ENCODE measurements around the gene ZBTB16.

- no peak for TF ChIP-seq POLR2A (IDR thresholded peaks at IDR 0.05; ENCODE audit: low read depth, low read length)
- no peak for TF ChIP-seq CTCF (conservative IDR thresholded peaks at IDR 0.05; ENCODE audit: low read depth, low read length)
- no peak for TF ChIP-seq MXI1 (IDR thresholded peaks at IDR 0.05; ENCODE audit: borderline replicate concordance, low read depth, low read length)
- TF ChIP-seq CHD1 (IDR thresholded peaks at IDR 0.05; ENCODE audit: low read depth, low read length) = no peak
- no peak for TF ChIP-seq FOS (IDR thresholded peaks at IDR 0.05; ENCODE audit: low read depth, low read length)
- TF ChIP-seq RAD21 (IDR thresholded peaks at IDR 0.05; ENCODE audit: low read length) = no peak
- no peak for TF ChIP-seq CEBPB (IDR thresholded peaks at IDR 0.05; ENCODE audit: low read depth, low read length)
- TF ChIP-seq ELK1 (IDR thresholded peaks at IDR 0.05; ENCODE audit: borderline replicate concordance, low read depth, low read length) = no peak
- TF ChIP-seq SMC3 (IDR thresholded peaks at IDR 0.05; ENCODE audit: low read depth, low read length) = no peak
- no peak for TF ChIP-seq RCOR1 (IDR thresholded peaks at IDR 0.05; ENCODE audit: insufficient replicate concordance, low read length)
- no peak for TF ChIP-seq MAFK (IDR thresholded peaks at IDR 0.05; ENCODE audit: low read depth, low read length)
Measured at GRCh38 chr11:114291842-114292680, 232.6 kb downstream of the ZBTB16 start.

All from IMR-90 (cell line).